Measurements from ENCODE around the gene MAB21L4. TPM values are rescaled to one million over a fixed set of nuclear protein-coding genes. Genes with fewer than 3 reads are reported as not detected.

MAB21L4 gene
- total and polyA plus RNA-seq, 7 experiments from 2014 or later: not detected

DNA sequence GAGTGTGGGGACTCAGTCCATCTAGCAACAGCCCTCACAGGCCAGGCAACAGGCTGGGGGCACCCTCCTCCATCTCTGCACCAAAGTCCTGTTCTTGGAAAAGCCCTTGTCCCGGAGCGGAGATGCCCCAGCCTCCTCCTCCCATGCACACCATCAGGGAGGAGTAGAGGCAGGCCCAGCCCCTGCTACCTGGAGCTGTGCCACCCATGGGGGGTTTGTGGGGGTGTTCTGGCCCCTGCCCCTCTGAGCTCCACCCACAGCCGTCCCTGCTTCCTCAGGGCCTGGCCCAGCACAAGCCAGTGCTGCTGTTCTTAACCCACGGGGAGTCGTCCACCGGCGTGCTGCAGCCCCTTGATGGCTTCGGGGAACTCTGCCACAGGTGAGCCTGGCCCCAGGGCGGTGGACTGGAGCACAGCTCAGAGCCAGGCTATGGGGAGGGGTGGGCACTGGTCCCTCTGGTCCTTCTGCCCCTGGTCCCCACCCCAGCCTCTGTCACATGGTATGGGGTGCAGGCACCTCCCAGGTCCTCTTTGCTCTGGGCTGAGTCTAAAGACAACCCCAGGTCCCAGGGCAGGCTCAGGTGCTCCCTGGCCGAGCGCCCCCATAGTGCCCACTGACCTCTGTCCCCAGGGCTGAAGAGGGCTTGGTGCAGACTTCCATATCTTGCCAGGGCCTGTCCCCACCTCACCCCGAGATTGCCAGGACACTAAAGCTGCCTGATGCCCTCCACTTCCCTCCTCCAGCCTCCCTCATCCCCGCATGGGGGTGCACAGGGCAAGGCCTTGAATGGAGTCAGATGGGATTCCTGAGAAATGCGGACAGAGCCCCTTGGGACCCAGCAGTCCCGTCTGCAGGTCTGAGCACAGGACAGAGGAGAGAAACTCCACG, 24.6 kb downstream of the MAB21L4 start:
- POLR2A ChIA-PET: no interaction called here

GRCh38 chr2:240869956-240870875, 25.7 kb downstream of the MAB21L4 start:
- H3K27ac Mint-ChIP-seq: no peak overlapping the region

More for the DNA sequence above, 24.6 kb downstream of the MAB21L4 start:
- Mint-ChIP-seq H3K27ac (no peak overlapping the region), H3K9me3 (no peaks in the 10 kb centered on the region), H3K4me3 (no peak overlapping the region), H3K36me3 (no peaks in the 10 kb centered on the region), H3K27me3 (peaks cover 0 to 5% (median 4%) of the 10 kb centered on the region in 5 donors), H3K4me1 (no peaks in the 10 kb centered on the region)
- intact Hi-C loops (cut with micrococcal nuclease): no loop called here
- Histone ChIP-seq H3K27me3 (ENCODE audit: control insufficient read depth in 2 of 2, insufficient read depth in 2 of 2, low read length in 2 of 2) (no peaks in the 10 kb centered on the region), H3K27ac (ENCODE audit: low read depth, low read length) (no peak overlapping the region), H3K4me3 (ENCODE audit: low read length) (no peak overlapping the region), H3K36me3 (ENCODE audit: control insufficient read depth in 2 of 3, insufficient read depth in 3 of 3, low read length in 3 of 3) (no peaks in the 10 kb centered on the region), H3K4me1 (ENCODE audit: control insufficient read depth in 2 of 2, insufficient read depth in 2 of 2, low read length in 2 of 2) (no peaks in the 10 kb centered on the region), H3K9me3 (ENCODE audit: control insufficient read depth in 2 of 3, low read length in 3 of 3) (no peaks in the 10 kb centered on the region)
- DNase-seq (no peak), ATAC-seq (no peak)
- CTCF ChIA-PET: no interaction called here

GRCh38 chr2:240869109-240869955, 26.6 kb downstream of the MAB21L4 start:
- no peaks in the 10 kb centered on the region for H3K36me3 Mint-ChIP-seq
- POLR2A ChIA-PET: no interaction called here
- no peaks in the 10 kb centered on the region for H3K4me1 ChIP-seq (ENCODE audit: control insufficient read depth in 2 of 2, insufficient read depth in 2 of 2, low read length in 2 of 2)

More at GRCh38 chr2:240869956-240870875, 25.7 kb downstream of the MAB21L4 start:
- Mint-ChIP-seq H3K9me3 (no peaks in the 10 kb centered on the region), H3K27me3 (peaks cover 0 to 9% (median 4%) of the 10 kb centered on the region in 5 donors), H3K4me1 (peaks cover 0 to 3% (median 0%) of the 10 kb centered on the region in 7 donors), H3K36me3 (no peaks in the 10 kb centered on the region), H3K4me3 (no peak overlapping the region)
- Histone ChIP-seq H3K4me1 (ENCODE audit: control insufficient read depth in 2 of 2, insufficient read depth in 2 of 2, low read length in 2 of 2) (no peaks in the 10 kb centered on the region), H3K4me3 (ENCODE audit: low read length) (no peak overlapping the region), H3K27me3 (ENCODE audit: control insufficient read depth in 2 of 2, insufficient read depth in 2 of 2, low read length in 2 of 2) (no peaks in the 10 kb centered on the region), H3K27ac (ENCODE audit: low read depth, low read length) (no peak overlapping the region), H3K36me3 (ENCODE audit: control insufficient read depth in 2 of 3, insufficient read depth in 3 of 3, low read length in 3 of 3) (no peaks in the 10 kb centered on the region), H3K9me3 (ENCODE audit: control insufficient read depth in 2 of 3, low read length in 3 of 3) (no peaks in the 10 kb centered on the region)
- intact Hi-C loops (cut with micrococcal nuclease): no loop called here
- ATAC-seq (no peak), DNase-seq (no peak)
- ChIA-PET POLR2A (no interaction called here), CTCF (no interaction called here)

DNA sequence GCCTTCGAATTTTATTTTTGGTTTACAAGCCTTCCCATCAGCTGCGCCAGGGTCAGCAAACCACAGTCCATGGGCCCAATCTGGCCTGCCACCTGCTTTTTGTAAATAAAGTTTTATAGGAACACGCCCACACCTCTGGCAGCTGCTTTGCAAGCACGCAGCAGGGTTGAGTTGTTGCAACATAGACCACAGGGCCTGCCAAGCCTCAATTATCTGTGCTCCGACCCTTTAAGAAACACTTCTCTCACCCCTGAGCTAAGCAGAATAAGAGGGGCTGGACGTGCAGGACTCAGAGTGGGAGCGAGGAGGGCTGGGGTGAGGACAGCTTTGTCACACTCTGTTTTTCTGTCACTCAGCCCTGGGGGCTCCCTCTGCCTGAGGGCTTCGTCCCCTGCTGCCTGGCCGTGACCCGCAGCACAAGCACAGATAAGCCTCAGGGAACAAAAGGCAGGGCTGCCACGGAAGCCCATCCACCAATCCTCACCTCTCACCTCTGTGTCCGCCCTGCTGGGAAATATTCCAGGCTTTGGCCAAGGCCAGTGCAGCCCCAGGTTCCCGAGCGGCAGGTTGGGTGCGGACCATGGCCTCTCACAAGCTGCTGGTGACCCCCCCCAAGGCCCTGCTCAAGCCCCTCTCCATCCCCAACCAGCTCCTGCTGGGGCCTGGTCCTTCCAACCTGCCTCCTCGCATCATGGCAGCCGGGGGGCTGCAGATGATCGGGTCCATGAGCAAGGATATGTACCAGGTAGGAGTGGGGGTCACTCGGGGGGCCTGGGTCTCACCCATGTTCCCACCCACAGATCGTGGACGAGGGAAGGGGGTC, 27.5 kb downstream of the MAB21L4 start, which contains the start of gene AGXT:
Gene AGXT (plus strand): TSS at position 539 of the 823 bp plus-strand sequence. CDS start 42 bp downstream, at position 581.
- Histone ChIP-seq H3K4me1 (ENCODE audit: control insufficient read depth in 2 of 2, insufficient read depth in 2 of 2, low read length in 2 of 2) (no peaks in the 10 kb centered on the region), H3K27me3 (ENCODE audit: control insufficient read depth in 2 of 2, insufficient read depth in 2 of 2, low read length in 2 of 2) (no peaks in the 10 kb centered on the region), H3K9me3 (ENCODE audit: control insufficient read depth in 2 of 3, low read length in 3 of 3) (no peaks in the 10 kb centered on the region), H3K27ac (ENCODE audit: low read depth, low read length) (no peak within 1 kb of the TSS), H3K36me3 (ENCODE audit: control insufficient read depth in 2 of 3, insufficient read depth in 3 of 3, low read length in 3 of 3) (no peaks in the 10 kb centered on the region), H3K4me3 (ENCODE audit: low read length) (no peak within 1 kb of the TSS)
- DNase-seq: no peak
- Mint-ChIP-seq H3K4me3 (no peak within 1 kb of the TSS), H3K4me1 (peaks cover 0 to 3% (median 0%) of the 10 kb centered on the region in 7 donors), H3K27me3 (peaks cover 0 to 13% (median 5%) of the 10 kb centered on the region in 5 donors), H3K27ac (no peak within 1 kb of the TSS), H3K9me3 (no peaks in the 10 kb centered on the region), H3K36me3 (no peaks in the 10 kb centered on the region)
- intact Hi-C loops (cut with micrococcal nuclease): no loop called here
- ATAC-seq: no peak
- ChIA-PET CTCF (no interaction called here), POLR2A (no interaction called here)

More at GRCh38 chr2:240869109-240869955, 26.6 kb downstream of the MAB21L4 start:
- Histone ChIP-seq H3K36me3 (ENCODE audit: control insufficient read depth in 2 of 3, insufficient read depth in 3 of 3, low read length in 3 of 3) (no peaks in the 10 kb centered on the region), H3K27ac (ENCODE audit: low read depth, low read length) (no peak overlapping the region), H3K4me3 (ENCODE audit: low read length) (no peak overlapping the region), H3K27me3 (ENCODE audit: control insufficient read depth in 2 of 2, insufficient read depth in 2 of 2, low read length in 2 of 2) (no peaks in the 10 kb centered on the region), H3K9me3 (ENCODE audit: control insufficient read depth in 2 of 3, low read length in 3 of 3) (no peaks in the 10 kb centered on the region)
- Mint-ChIP-seq H3K9me3 (no peaks in the 10 kb centered on the region), H3K27ac (no peak overlapping the region), H3K4me3 (no peak overlapping the region), H3K27me3 (peaks cover 0 to 9% (median 5%) of the 10 kb centered on the region in 5 donors), H3K4me1 (peaks cover 0 to 3% (median 0%) of the 10 kb centered on the region in 7 donors)
- CTCF ChIA-PET: no interaction called here
- ATAC-seq (no peak), DNase-seq (no peak)
- intact Hi-C loops (cut with micrococcal nuclease): no loop called here

- Histone ChIP-seq H3K27ac (ENCODE audit: low read depth, low read length) (no peak overlapping the region), H3K9me3 (ENCODE audit: control insufficient read depth in 2 of 3, low read length in 3 of 3) (no peaks in the 10 kb centered on the region), H3K4me3 (ENCODE audit: low read length) (no peak overlapping the region), H3K36me3 (ENCODE audit: control insufficient read depth in 2 of 3, insufficient read depth in 3 of 3, low read length in 3 of 3) (no peaks in the 10 kb centered on the region), H3K4me1 (ENCODE audit: control insufficient read depth in 2 of 2, insufficient read depth in 2 of 2, low read length in 2 of 2) (no peaks in the 10 kb centered on the region), H3K27me3 (ENCODE audit: control insufficient read depth in 2 of 2, insufficient read depth in 2 of 2, low read length in 2 of 2) (no peaks in the 10 kb centered on the region)
- intact Hi-C loops (cut with micrococcal nuclease): no loop called here
- ATAC-seq (no peak), DNase-seq (no peak)
- Mint-ChIP-seq H3K27me3 (peaks cover 0 to 23% (median 5%) of the 10 kb centered on the region in 5 donors), H3K4me3 (no peak overlapping the region), H3K4me1 (peaks cover 0 to 3% (median 0%) of the 10 kb centered on the region in 7 donors), H3K27ac (no peak overlapping the region), H3K9me3 (no peaks in the 10 kb centered on the region), H3K36me3 (no peaks in the 10 kb centered on the region)
- ChIA-PET CTCF (no interaction called here), POLR2A (interaction anchor here (0.7 kb wide), 1 partner anchor 18 kb away, joined by 5 read pairs; no protein-coding TSS in a partner anchor)
Observed at GRCh38 chr2:240865391-240865790, 30.6 kb downstream of the MAB21L4 start.
